HEK293 (cell line): ENCODE results near the gene NXN.
"Not testable (repeated sequence)": the region's sequence is repeated elsewhere in the genome, so short reads cannot be mapped to it uniquely, and the experiment has no call there.

Experiments used
- CTCF ChIA-PET: fragments of 350-600 bp; formaldehyde crosslinking; extraction: SDS; loops from one replicate; lab custom pipeline; 2021; ENCODE audit warnings: antibody characterized with exemption; lab: Yijun Ruan, JAX
- POLR2A ChIA-PET: fragments of 300-600 bp; formaldehyde crosslinking; extraction: SDS; loops from one replicate; lab custom pipeline; 2020; ENCODE audit warnings: antibody characterized with exemption, inconsistent platforms; lab: Yijun Ruan, JAX
- H3K27ac ChIP-seq: fragments of 200-500 bp; sonication (Bioruptor generic); 2 replicates; pipeline ENCODE4 v1.5.1; 2014; ENCODE audit warnings: low read depth, low read length, control low read depth, inconsistent platforms; ENCODE audit errors: extremely low read depth
- H3K36me3 ChIP-seq, 2 experiments: fragments of 200-500 bp in 1 of 2; sonication (Bioruptor generic) in 1 of 2; 1 replicate in 1 of 2; 2 replicates in 1 of 2; pipeline ENCODE4 v1.5.1; 2014 to 2017; ENCODE audit warnings: inconsistent platforms in 2 of 2, low read length in 2 of 2; ENCODE audit not compliant: control insufficient read depth in 2 of 2, insufficient read depth in 1 of 2
- H3K4me1 ChIP-seq: fragments of 200-500 bp; sonication (Bioruptor generic); 2 replicates; pipeline ENCODE4 v1.5.1; 2014; ENCODE audit warnings: mild to moderate bottlenecking, low read length, inconsistent platforms; ENCODE audit not compliant: control insufficient read depth, insufficient read depth
- H3K4me3 ChIP-seq: 2 replicates; pipeline ENCODE4 v1.5.1; 2011; ENCODE audit warnings: low read depth, mild to moderate bottlenecking, control low read depth, low read length, moderate library complexity
- H3K9me3 ChIP-seq: fragments of 200-500 bp; sonication (Bioruptor generic); 2 replicates; pipeline ENCODE4 v1.5.1; 2014; ENCODE audit warnings: low read depth, low read length, inconsistent platforms; ENCODE audit not compliant: control insufficient read depth, insufficient read depth
- AEBP2 ChIP-seq: fragments of 450-650 bp; formaldehyde crosslinking; IDR thresholded peaks from 2 replicates; pipeline ENCODE4 v1.5.1; 2016; ENCODE audit warnings: missing biosample characterization, missing genetic modification characterization, borderline replicate concordance
- KLF17 ChIP-seq: fragments of 450-650 bp; formaldehyde crosslinking; IDR thresholded peaks from 2 replicates; pipeline ENCODE4 v1.5.1; 2016; ENCODE audit warnings: missing biosample characterization, missing genetic modification characterization
- SCRT2 ChIP-seq: fragments of 450-650 bp; formaldehyde crosslinking; IDR thresholded peaks from 2 replicates; pipeline ENCODE4 v1.5.1; 2016; ENCODE audit warnings: missing biosample characterization, missing genetic modification characterization
- SP2 ChIP-seq: fragments of 450-650 bp; formaldehyde crosslinking; IDR thresholded peaks from 2 replicates; pipeline ENCODE4 v1.5.1; 2016; ENCODE audit warnings: missing biosample characterization, missing genetic modification characterization
- ZBTB17 ChIP-seq: fragments of 450-650 bp; formaldehyde crosslinking; IDR thresholded peaks from 2 replicates; pipeline ENCODE4 v1.5.1; 2016; ENCODE audit warnings: missing biosample characterization, missing genetic modification characterization
- ZIC2 ChIP-seq: fragments of 450-650 bp; formaldehyde crosslinking; IDR thresholded peaks from 2 replicates; pipeline ENCODE4 v1.5.1; 2016; ENCODE audit warnings: missing biosample characterization, missing genetic modification characterization
- ZNF140 ChIP-seq: fragments of 450-650 bp; formaldehyde crosslinking; IDR thresholded peaks from 2 replicates; pipeline ENCODE4 v1.5.1; 2016; ENCODE audit warnings: missing biosample characterization, missing genetic modification characterization
- ZNF157 ChIP-seq: fragments of 450-650 bp; formaldehyde crosslinking; IDR thresholded peaks from 2 replicates; pipeline ENCODE4 v1.5.1; 2016; ENCODE audit warnings: missing biosample characterization, missing genetic modification characterization
- ZNF18 ChIP-seq: fragments of 450-650 bp; formaldehyde crosslinking; IDR thresholded peaks from 2 replicates; pipeline ENCODE4 v1.5.1; 2016; ENCODE audit warnings: missing biosample characterization, missing genetic modification characterization
- ZNF2 ChIP-seq: fragments of 450-650 bp; formaldehyde crosslinking; IDR thresholded peaks from 2 replicates; pipeline ENCODE4 v1.5.1; 2016; ENCODE audit warnings: missing biosample characterization, missing genetic modification characterization
- ZNF23 ChIP-seq: fragments of 450-650 bp; formaldehyde crosslinking; IDR thresholded peaks from 2 replicates; pipeline ENCODE4 v1.5.1; 2016; ENCODE audit warnings: missing biosample characterization, missing genetic modification characterization, borderline replicate concordance
- ZNF341 ChIP-seq: fragments of 450-650 bp; formaldehyde crosslinking; IDR thresholded peaks from 2 replicates; pipeline ENCODE4; 2016; ENCODE audit warnings: low read depth, missing biosample characterization, missing genetic modification characterization
- ZNF354C ChIP-seq: fragments of 450-650 bp; formaldehyde crosslinking; IDR thresholded peaks from 2 replicates; pipeline ENCODE4 v1.5.1; 2016; ENCODE audit warnings: missing biosample characterization, missing genetic modification characterization, low read depth, borderline replicate concordance
- ZNF366 ChIP-seq: fragments of 450-650 bp; formaldehyde crosslinking; conservative IDR thresholded peaks from 2 replicates; pipeline ENCODE4 v1.5.1; 2016; ENCODE audit warnings: missing biosample characterization, missing genetic modification characterization
- ZNF501 ChIP-seq: fragments of 450-650 bp; formaldehyde crosslinking; IDR thresholded peaks from 2 replicates; pipeline ENCODE4 v1.5.1; 2016; ENCODE audit warnings: missing biosample characterization, missing genetic modification characterization
- ZNF514 ChIP-seq: fragments of 450-650 bp; formaldehyde crosslinking; IDR thresholded peaks from 2 replicates; pipeline ENCODE4 v1.5.1; 2016; ENCODE audit warnings: missing biosample characterization, missing genetic modification characterization
- ZNF76 ChIP-seq: fragments of 450-650 bp; formaldehyde crosslinking; IDR thresholded peaks from 2 replicates; pipeline ENCODE4; 2016; ENCODE audit warnings: low read depth, missing biosample characterization, missing genetic modification characterization, borderline replicate concordance
- ZNF837 ChIP-seq: fragments of 450-650 bp; formaldehyde crosslinking; IDR thresholded peaks from 2 replicates; pipeline ENCODE4 v1.5.1; 2016; ENCODE audit warnings: missing biosample characterization, missing genetic modification characterization
- ZNF843 ChIP-seq: fragments of 450-650 bp; formaldehyde crosslinking; IDR thresholded peaks from 2 replicates; pipeline ENCODE4 v1.5.1; 2016; ENCODE audit warnings: missing biosample characterization, missing genetic modification characterization

The NXN gene

GRCh38 chr17:914561-914960 lies 65.0 kb downstream of the NXN start:
- TF ChIP-seq ZIC2 (tag by site-specific recombination) (0 out of 2 replicates have a peak, but pooled peaks have one; percentile 8), ZBTB17 (tag by site-specific recombination) (no peak), KLF17 (no peak), ZNF837 (tag by site-specific recombination) (no peak), ZNF23 (tag by site-specific recombination) (no peak)
- ChIA-PET CTCF (no interaction called here), POLR2A (no interaction called here)
- Histone ChIP-seq H3K36me3 (no peaks in the 10 kb centered on the region; a peak in 1 of 3 replicates), H3K9me3 (no peaks in the 10 kb centered on the region), H3K27ac (no peak overlapping the region), H3K4me3 (no peak overlapping the region), H3K4me1 (peaks cover 17% of the 10 kb centered on the region)

GRCh38 chr17:913207-913606 lies 66.4 kb downstream of the NXN start:
- Histone ChIP-seq H3K9me3 (no peaks in the 10 kb centered on the region), H3K27ac (no peak overlapping the region), H3K36me3 (no peaks in the 10 kb centered on the region; a peak in 1 of 3 replicates), H3K4me3 (no peak overlapping the region), H3K4me1 (peaks cover 17% of the 10 kb centered on the region)
- CTCF ChIA-PET = interaction anchor here (0.6 kb wide), 1 partner anchor 10 kb away, joined by 3 read pairs; no protein-coding TSS in a partner anchor
- TF ChIP-seq SCRT2 (tag by site-specific recombination) = peak; percentile 68
- no peak for TF ChIP-seq ZNF501 (tag by site-specific recombination)
- POLR2A ChIA-PET = interaction anchor here (1.0 kb wide), 1 partner anchor 13 kb away, joined by 3 read pairs; no protein-coding TSS in a partner anchor

- Histone ChIP-seq H3K9me3 (no peaks in the 10 kb centered on the region), H3K4me3 (no peak overlapping the region), H3K36me3 (no peaks in the 10 kb centered on the region; a peak in 1 of 3 replicates), H3K4me1 (peaks cover 3% of the 10 kb centered on the region; the same call in 1 of the 2 replicates), H3K27ac (no peak overlapping the region)
- TF ChIP-seq ZNF2 (tag by site-specific recombination) = no peak
- no peak for TF ChIP-seq ZNF843
- no peak for TF ChIP-seq ZNF501 (tag by site-specific recombination)
- no peak for TF ChIP-seq ZNF157 (tag by site-specific recombination)
- no peak for TF ChIP-seq ZNF76 (tag by site-specific recombination)
- POLR2A ChIA-PET = no interaction called here
- CTCF ChIA-PET = interaction anchor here (0.7 kb wide), 1 partner anchor 85 kb away, joined by 4 read pairs; no protein-coding TSS in a partner anchor
Observed at GRCh38 chr17:909642-910323, 69.8 kb downstream of the NXN start.

GRCh38 chr17:907725-908124 lies 71.9 kb downstream of the NXN start:
- TF ChIP-seq ZNF341 (tag by site-specific recombination) = no peak
- no peak for TF ChIP-seq ZNF366 (tag by site-specific recombination)
- TF ChIP-seq AEBP2 (tag by site-specific recombination) = no peak
- TF ChIP-seq ZNF140 (tag by site-specific recombination) = no peak
- no peak for TF ChIP-seq ZNF157 (tag by site-specific recombination)
- no peak for TF ChIP-seq SP2
- TF ChIP-seq ZNF18 (tag by site-specific recombination) = no peak
- no peak for TF ChIP-seq ZNF514 (tag by site-specific recombination)
- TF ChIP-seq ZNF354C = no peak
- Histone ChIP-seq H3K9me3 (no peaks in the 10 kb centered on the region), H3K4me3 (no peak overlapping the region), H3K4me1 (peaks cover 3% of the 10 kb centered on the region; the same call in 1 of the 2 replicates), H3K36me3 (no peaks in the 10 kb centered on the region; a peak in 1 of 3 replicates), H3K27ac (no peak overlapping the region)
- POLR2A ChIA-PET = interaction anchor here (0.7 kb wide), 2 partner anchors 8 to 109 kb away, joined by 4 read pairs; no protein-coding TSS in a partner anchor
- CTCF ChIA-PET = no interaction called here

GRCh38 chr17:905708-906107 lies 73.9 kb downstream of the NXN start:
- H3K4me3 ChIP-seq, H3K4me1 ChIP-seq, H3K9me3 ChIP-seq, H3K27ac ChIP-seq, POLR2A ChIA-PET, H3K36me3 ChIP-seq: not testable (repeated sequence)
- CTCF ChIA-PET = interaction anchor here (0.7 kb wide), 1 partner anchor 70 kb away, joined by 3 read pairs; no protein-coding TSS in a partner anchor
